ENCODE results near the gene POLD1.

DNA sequence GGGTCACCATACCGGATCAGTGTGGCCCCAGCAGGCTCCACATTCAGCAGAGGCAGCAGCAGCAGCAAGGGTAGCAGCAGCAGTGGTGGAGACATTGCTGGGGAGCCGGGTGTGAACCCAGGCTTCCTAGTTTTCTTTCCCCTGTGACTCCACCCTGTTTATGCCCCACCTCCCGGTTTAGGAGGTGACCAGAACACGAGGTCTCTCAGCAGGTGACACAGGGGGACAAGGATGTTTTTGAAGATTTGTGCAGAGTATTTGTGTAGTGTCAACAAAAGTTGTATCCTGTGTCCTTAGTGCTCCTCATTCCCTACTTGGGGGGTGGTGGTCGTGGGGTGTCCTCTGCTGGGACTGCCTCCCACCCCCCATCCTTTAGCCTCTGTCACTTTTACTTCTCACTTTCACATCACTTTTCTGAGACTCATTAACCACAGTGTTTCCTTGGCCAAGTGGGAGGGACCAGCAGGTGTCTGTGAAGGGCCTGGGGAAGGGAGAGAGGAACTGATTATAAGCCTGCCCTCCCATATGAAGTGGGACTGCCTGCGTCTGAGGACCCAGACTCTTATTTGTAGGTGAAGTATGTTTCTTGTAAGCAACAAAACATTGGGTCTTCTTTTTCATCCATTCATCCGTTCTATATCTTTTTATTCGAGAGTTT lies 39.4 kb upstream of the POLD1 start:
- no peak for TF ChIP-seq EP300 (IDR thresholded peaks at IDR 0.05)
- TF ChIP-seq, protein P1, sequence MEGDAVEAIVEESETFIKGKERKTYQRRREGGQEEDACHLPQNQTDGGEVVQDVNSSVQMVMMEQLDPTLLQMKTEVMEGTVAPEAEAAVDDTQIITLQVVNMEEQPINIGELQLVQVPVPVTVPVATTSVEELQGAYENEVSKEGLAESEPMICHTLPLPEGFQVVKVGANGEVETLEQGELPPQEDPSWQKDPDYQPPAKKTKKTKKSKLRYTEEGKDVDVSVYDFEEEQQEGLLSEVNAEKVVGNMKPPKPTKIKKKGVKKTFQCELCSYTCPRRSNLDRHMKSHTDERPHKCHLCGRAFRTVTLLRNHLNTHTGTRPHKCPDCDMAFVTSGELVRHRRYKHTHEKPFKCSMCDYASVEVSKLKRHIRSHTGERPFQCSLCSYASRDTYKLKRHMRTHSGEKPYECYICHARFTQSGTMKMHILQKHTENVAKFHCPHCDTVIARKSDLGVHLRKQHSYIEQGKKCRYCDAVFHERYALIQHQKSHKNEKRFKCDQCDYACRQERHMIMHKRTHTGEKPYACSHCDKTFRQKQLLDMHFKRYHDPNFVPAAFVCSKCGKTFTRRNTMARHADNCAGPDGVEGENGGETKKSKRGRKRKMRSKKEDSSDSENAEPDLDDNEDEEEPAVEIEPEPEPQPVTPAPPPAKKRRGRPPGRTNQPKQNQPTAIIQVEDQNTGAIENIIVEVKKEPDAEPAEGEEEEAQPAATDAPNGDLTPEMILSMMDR (IDR thresholded peaks at IDR 0.05) = no peak
- no peak for TF ChIP-seq POLR2AphosphoS5 (IDR thresholded peaks at IDR 0.05)

Measured in stomach (tissue), 4 donors.